HepG2 (cell line): ENCODE results near the gene PBX4. TPM values are rescaled to one million over a fixed set of nuclear protein-coding genes. Genes with fewer than 3 reads are reported as not detected.

Experiments
- AKAP8 ChIP-seq: sonication (generic); formaldehyde crosslinking; IDR thresholded peaks from 2 replicates; pipeline ENCODE4 v1.5.1; 2020; ENCODE audit warnings: mild to moderate bottlenecking, missing genetic modification reagents
- ARID2 ChIP-seq: sonication (generic); formaldehyde crosslinking; IDR thresholded peaks from 2 replicates; pipeline ENCODE4 v1.8.1; 2022; ENCODE audit warnings: mild to moderate bottlenecking, missing genetic modification reagents, borderline replicate concordance
- ARID5B ChIP-seq: IDR thresholded peaks from 2 replicates; pipeline ENCODE4 v1.4.0; 2020; ENCODE audit warnings: mild to moderate bottlenecking, missing genetic modification reagents
- BCL3 ChIP-seq: sonication (generic); formaldehyde crosslinking; IDR thresholded peaks from 2 replicates; pipeline ENCODE4 v1.5.1; 2020; ENCODE audit warnings: mild to moderate bottlenecking, missing genetic modification reagents, moderate library complexity
- EED ChIP-seq: sonication (generic); formaldehyde crosslinking; IDR thresholded peaks from 2 replicates; pipeline ENCODE4 v1.5.0; 2020; ENCODE audit warnings: mild to moderate bottlenecking, missing genetic modification reagents
- FOXM1 ChIP-seq: sonication (generic); formaldehyde crosslinking; IDR thresholded peaks from 2 replicates; pipeline ENCODE4 v1.5.0; 2020; ENCODE audit warnings: missing genetic modification reagents
- FUBP1 ChIP-seq: sonication (generic); formaldehyde crosslinking; IDR thresholded peaks from 2 replicates; pipeline ENCODE4 v1.5.1; 2020; ENCODE audit warnings: missing genetic modification reagents, mild to moderate bottlenecking, borderline replicate concordance
- GABPA ChIP-seq, 2 experiments: IDR thresholded peaks; 2 replicates each; pipeline ENCODE4 v1.6.1; 2011 to 2016; ENCODE audit warnings: low read depth in 2 of 2, low read length in 1 of 2, missing biosample characterization in 1 of 2, missing genetic modification characterization in 1 of 2
- HOXA3 ChIP-seq: sonication (generic); formaldehyde crosslinking; IDR thresholded peaks from 2 replicates; pipeline ENCODE4 v1.5.0; 2020; ENCODE audit warnings: missing genetic modification reagents
- NPAS2 ChIP-seq: sonication (generic); formaldehyde crosslinking; IDR thresholded peaks from 2 replicates; pipeline ENCODE4 v1.8.0; 2022; ENCODE audit warnings: mild to moderate bottlenecking, missing genetic modification reagents, borderline replicate concordance
- RARA ChIP-seq: IDR thresholded peaks from 2 replicates; pipeline ENCODE4 v1.6.1; 2016; ENCODE audit warnings: missing genetic modification reagents, missing compliant biosample characterization
- RFX3 ChIP-seq: IDR thresholded peaks from 2 replicates; pipeline ENCODE4 v1.6.1; 2016; ENCODE audit warnings: missing biosample characterization, missing genetic modification reagents
- RFX5 ChIP-seq: IDR thresholded peaks from 2 replicates; pipeline ENCODE4 v1.6.1; 2011; ENCODE audit warnings: low read depth, low read length, improper control_type of control experiment
- SATB2 ChIP-seq: sonication (generic); formaldehyde crosslinking; IDR thresholded peaks from 2 replicates; pipeline ENCODE4 v1.5.0; 2020; ENCODE audit warnings: missing genetic modification reagents
- ZBTB7A ChIP-seq: sonication (generic); formaldehyde crosslinking; IDR thresholded peaks from 2 replicates; pipeline ENCODE4 v1.8.0; 2022; ENCODE audit warnings: mild to moderate bottlenecking, missing genetic modification reagents
- ZFP90 ChIP-seq: sonication (generic); formaldehyde crosslinking; IDR thresholded peaks from 2 replicates; pipeline ENCODE4 v1.8.0; 2022; ENCODE audit warnings: missing genetic modification reagents, mild to moderate bottlenecking, inconsistent platforms, borderline replicate concordance
- ZNF275 ChIP-seq: sonication (generic); formaldehyde crosslinking; IDR thresholded peaks from 2 replicates; pipeline ENCODE4 v1.8.0; 2022; ENCODE audit warnings: missing genetic modification reagents, mild to moderate bottlenecking, inconsistent platforms, borderline replicate concordance
- ZNF350 ChIP-seq: sonication (generic); formaldehyde crosslinking; IDR thresholded peaks from 2 replicates; pipeline ENCODE4 v1.4.0; 2020; ENCODE audit warnings: mild to moderate bottlenecking, low read depth, missing genetic modification reagents, borderline replicate concordance
- ZNF383 ChIP-seq: sonication (generic); formaldehyde crosslinking; IDR thresholded peaks from 2 replicates; pipeline ENCODE4 v1.4.0; 2020; ENCODE audit warnings: missing genetic modification reagents, mild to moderate bottlenecking, borderline replicate concordance
- ZNF749 ChIP-seq: sonication (generic); formaldehyde crosslinking; IDR thresholded peaks from 2 replicates; pipeline ENCODE4 v1.8.0; 2022; ENCODE audit warnings: mild to moderate bottlenecking, missing genetic modification reagents, moderate library complexity, borderline replicate concordance
- ZNF841 ChIP-seq: sonication (generic); formaldehyde crosslinking; IDR thresholded peaks from 2 replicates; pipeline ENCODE4 v1.8.1; 2023; ENCODE audit warnings: missing genetic modification reagents, borderline replicate concordance
- polyA plus RNA-seq, 8 experiments: library from polyadenylated mRNA; depleted of rRNA in 3 of 8; stranded (reverse) in 7 of 8; unstranded in 1 of 8; fragments of >200 nt; fragmentation: Illumina TruSeq in 4 of 8; extraction: Trizol in 4 of 8; gene quantifications; 2 replicates each; pipeline versions ENCODE4 v1.2.1 to v1.2.3, GENCODE V29; 2011 to 2016; ENCODE audit warnings: low read depth in 4 of 8, missing spikeins in 1 of 8, mixed read lengths in 1 of 8; ENCODE audit not compliant: insufficient read depth in 1 of 8
- total RNA-seq, 5 experiments: library from RNA; depleted of rRNA; stranded (reverse); fragments of >200 nt; fragmentation: Illumina TruSeq; extraction: Trizol; gene quantifications; 2 replicates each; pipeline ENCODE4 v1.2.3, GENCODE V29; 2016; ENCODE audit warnings: low read depth in 1 of 5

The PBX4 gene
- total and polyA plus RNA-seq, 2 of the 13 experiments (the other 11 are each of a cell fraction or from before 2014, with no cell fraction given), result not detected

DNA sequence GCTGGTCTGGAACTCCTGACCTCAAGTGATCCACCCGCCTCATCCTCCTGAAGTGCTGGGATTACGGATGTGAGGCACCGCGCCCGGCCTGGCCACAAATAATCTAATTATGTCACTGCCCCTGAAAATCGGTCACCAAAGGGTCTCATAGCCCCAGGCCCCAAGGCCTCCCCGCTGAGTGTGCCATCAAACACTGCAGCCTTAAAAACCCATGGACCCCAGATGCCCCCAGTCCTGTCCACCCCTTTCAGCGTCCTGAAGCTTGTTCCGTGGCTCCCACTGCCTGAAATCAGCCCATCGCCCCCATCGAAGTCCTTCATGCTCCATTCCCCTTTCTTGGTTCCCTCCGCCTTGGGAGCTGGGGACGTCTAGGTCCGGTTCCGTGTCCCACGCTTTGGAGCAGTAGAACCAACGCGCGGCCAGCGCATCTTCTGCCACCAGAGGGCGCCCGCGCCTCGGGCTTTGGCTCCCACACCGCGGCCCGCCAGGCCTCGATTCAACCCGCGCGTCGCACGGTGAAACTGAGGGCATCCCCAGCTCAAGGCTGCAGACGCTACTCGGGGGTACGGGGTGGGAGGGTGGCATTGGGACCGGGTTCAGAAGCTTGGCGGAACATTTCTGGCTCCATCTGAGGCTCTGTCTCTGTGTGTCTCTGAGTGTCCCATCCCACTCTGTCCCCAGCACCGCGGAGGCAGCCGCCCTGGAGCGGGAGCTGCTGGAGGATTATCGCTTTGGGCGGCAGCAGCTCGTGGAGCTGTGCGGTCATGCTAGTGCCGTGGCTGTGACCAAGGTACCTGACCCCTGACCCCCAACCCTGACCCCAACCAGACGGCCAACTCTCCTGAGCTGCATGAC lies 86.3 kb downstream of the PBX4 start (continued):
- no peak for TF ChIP-seq ZNF841
- TF ChIP-seq ZNF749 (CRISPR knock-in tag), result no peak
- no peak for TF ChIP-seq RARA (CRISPR knock-in tag)
- TF ChIP-seq ZNF383 (CRISPR knock-in tag), result no peak
- no peak for TF ChIP-seq ZNF350
- TF ChIP-seq RFX5, result no peak
- no peak for TF ChIP-seq NPAS2 (CRISPR knock-in tag)
- no peak for TF ChIP-seq FOXM1 (CRISPR knock-in tag)
- TF ChIP-seq ZNF275 (CRISPR knock-in tag), result no peak
- no peak for TF ChIP-seq GABPA (IDR thresholded peaks at IDR 0.05; ENCODE audit: low read depth, low read length)
- TF ChIP-seq GABPA (CRISPR knock-in tag; IDR thresholded peaks at IDR 0.05; ENCODE audit: low read depth), result no peak
- TF ChIP-seq ZFP90 (CRISPR knock-in tag), result no peak
- no peak for TF ChIP-seq SATB2 (CRISPR knock-in tag)
- TF ChIP-seq HOXA3 (CRISPR knock-in tag), result no peak
- TF ChIP-seq AKAP8, result peak; percentile 65; the same call in 1 of the 2 replicates
- no peak for TF ChIP-seq ARID2 (CRISPR knock-in tag)
- no peak for TF ChIP-seq EED
- no peak for TF ChIP-seq FUBP1 (CRISPR knock-in tag)
- no peak for TF ChIP-seq ARID5B (CRISPR knock-in tag)
- TF ChIP-seq BCL3 (CRISPR knock-in tag), result no peak
- no peak for TF ChIP-seq ZBTB7A
- TF ChIP-seq RFX3 (CRISPR knock-in tag), result no peak
